Neural progenitor cell (in vitro differentiated cells): ENCODE data around the gene PRAMEF11.
"Not testable (repeated sequence)": the region's sequence is repeated elsewhere in the genome, so short reads cannot be mapped to it uniquely, and the experiment has no call there.

ENCODE experiments used
- EZH2phosphoT487 ChIP-seq: fragments of 200-600 bp; sonication (generic); IDR thresholded peaks from 2 replicates; pipeline ENCODE4 v1.6.1; 2017; ENCODE audit warnings: antibody characterized with exemption
- TF ChIP-seq, protein P1 (sequence below): fragments of 200-600 bp; sonication (generic); IDR thresholded peaks from 2 replicates; pipeline ENCODE4 v1.5.1; 2017; ENCODE audit warnings: antibody characterized with exemption, mild to moderate bottlenecking

DNA sequence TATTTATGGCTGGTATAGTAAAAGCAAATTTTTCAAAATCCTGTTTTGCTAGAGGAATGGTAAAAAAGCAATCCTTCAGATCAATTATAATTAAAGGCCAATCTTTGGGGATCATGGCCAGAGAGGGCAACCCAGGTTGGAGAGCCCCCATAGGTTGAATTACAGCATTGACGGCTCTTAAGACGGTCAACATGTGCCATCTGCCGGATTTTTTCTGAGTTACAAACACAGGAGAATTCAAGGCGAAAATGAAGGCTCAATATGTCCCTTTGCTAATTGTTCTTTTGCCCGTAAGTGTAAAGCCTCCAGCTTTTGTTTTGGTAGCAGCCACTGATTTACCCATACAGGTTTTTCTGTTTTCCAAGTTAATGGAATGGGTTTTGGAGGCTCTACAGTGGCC, 49.7 kb downstream of the PRAMEF11 start:
- TF ChIP-seq, protein P1, sequence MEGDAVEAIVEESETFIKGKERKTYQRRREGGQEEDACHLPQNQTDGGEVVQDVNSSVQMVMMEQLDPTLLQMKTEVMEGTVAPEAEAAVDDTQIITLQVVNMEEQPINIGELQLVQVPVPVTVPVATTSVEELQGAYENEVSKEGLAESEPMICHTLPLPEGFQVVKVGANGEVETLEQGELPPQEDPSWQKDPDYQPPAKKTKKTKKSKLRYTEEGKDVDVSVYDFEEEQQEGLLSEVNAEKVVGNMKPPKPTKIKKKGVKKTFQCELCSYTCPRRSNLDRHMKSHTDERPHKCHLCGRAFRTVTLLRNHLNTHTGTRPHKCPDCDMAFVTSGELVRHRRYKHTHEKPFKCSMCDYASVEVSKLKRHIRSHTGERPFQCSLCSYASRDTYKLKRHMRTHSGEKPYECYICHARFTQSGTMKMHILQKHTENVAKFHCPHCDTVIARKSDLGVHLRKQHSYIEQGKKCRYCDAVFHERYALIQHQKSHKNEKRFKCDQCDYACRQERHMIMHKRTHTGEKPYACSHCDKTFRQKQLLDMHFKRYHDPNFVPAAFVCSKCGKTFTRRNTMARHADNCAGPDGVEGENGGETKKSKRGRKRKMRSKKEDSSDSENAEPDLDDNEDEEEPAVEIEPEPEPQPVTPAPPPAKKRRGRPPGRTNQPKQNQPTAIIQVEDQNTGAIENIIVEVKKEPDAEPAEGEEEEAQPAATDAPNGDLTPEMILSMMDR, result peak; percentile 38
- TF ChIP-seq EZH2phosphoT487, result not testable (repeated sequence)
